ENCODE measurements around the gene DUXB.

Gene DUXB

GRCh38 chr16:75682308-75682707, 19.0 kb downstream of the DUXB start:
- Histone ChIP-seq H3K27ac (ENCODE audit: low read depth, low read length) (no peak overlapping the region), H3K79me2 (ENCODE audit: insufficient read depth, low read length) (no peaks in the 10 kb centered on the region), H3K9ac (ENCODE audit: low read length) (no peak overlapping the region), H3K27me3 (ENCODE audit: low read length) (no peaks in the 10 kb centered on the region), H3K4me3 (ENCODE audit: insufficient read depth, low read length, poor library complexity, severe bottlenecking) (no peak overlapping the region), H3K4me2 (ENCODE audit: low read depth, low read length, poor library complexity, severe bottlenecking) (no peak overlapping the region), H3K36me3 (ENCODE audit: low read length) (peaks cover 4% of the 10 kb centered on the region; the same call in 1 of the 2 replicates), H3K9me2 (replicated peaks; ENCODE audit: insufficient read depth, low read length) (no peaks in the 10 kb centered on the region), H2AFZ (ENCODE audit: low read depth, low read length, severe bottlenecking) (no peak overlapping the region), H4K20me1 (ENCODE audit: low read depth, low read length) (no peaks in the 10 kb centered on the region), H3K9me3 (ENCODE audit: insufficient read depth, low read length) (peaks cover 9% of the 10 kb centered on the region; the same call in 1 of the 2 replicates), H3F3A (ENCODE audit: insufficient read depth) (no peaks in the 10 kb centered on the region)
- TF ChIP-seq EZH2phosphoT487 (conservative IDR thresholded peaks at IDR 0.05; ENCODE audit: low read length) (no peak), CTCF (IDR thresholded peaks at IDR 0.05; ENCODE audit: insufficient read depth, low read length, poor library complexity, severe bottlenecking) (no peak)

- H3K9ac ChIP-seq (ENCODE audit: low read length): no peak overlapping the region
- no peaks in the 10 kb centered on the region for H3F3A ChIP-seq (ENCODE audit: insufficient read depth)
These were observed 21.9 kb downstream of the DUXB start for GRCh38 chr16:75679366-75679765.

GRCh38 chr16:75676909-75677308, 24.4 kb downstream of the DUXB start, which contains the start of gene CPHXL2:
Gene CPHXL2, minus strand, starts transcription at chr16:75677009. Its CDS starts 10 bp downstream, at chr16:75676999.
- H3K4me2 ChIP-seq (ENCODE audit: low read depth, low read length, poor library complexity, severe bottlenecking): no peak within 1 kb of the TSS
- no peaks in the 10 kb centered on the region for H3K9me2 ChIP-seq (replicated peaks; ENCODE audit: insufficient read depth, low read length)
- no peak within 1 kb of the TSS for H3K27ac ChIP-seq (ENCODE audit: low read depth, low read length)
- H3K9ac ChIP-seq (ENCODE audit: low read length): no peak within 1 kb of the TSS
- no peaks in the 10 kb centered on the region for H4K20me1 ChIP-seq (ENCODE audit: low read depth, low read length)
- no peaks in the 10 kb centered on the region for H3K36me3 ChIP-seq (ENCODE audit: low read length)
- no peaks in the 10 kb centered on the region for H3K27me3 ChIP-seq (ENCODE audit: low read length)
- H3K9me3 ChIP-seq (ENCODE audit: insufficient read depth, low read length): no peaks in the 10 kb centered on the region
- H3K4me3 ChIP-seq (ENCODE audit: insufficient read depth, low read length, poor library complexity, severe bottlenecking): no peak within 1 kb of the TSS
- H3F3A ChIP-seq (ENCODE audit: insufficient read depth): no peaks in the 10 kb centered on the region
- H2AFZ ChIP-seq (ENCODE audit: low read depth, low read length, severe bottlenecking): no peak within 1 kb of the TSS
- TF ChIP-seq CTCF (IDR thresholded peaks at IDR 0.05; ENCODE audit: insufficient read depth, low read length, poor library complexity, severe bottlenecking): no peak
- TF ChIP-seq EZH2phosphoT487 (conservative IDR thresholded peaks at IDR 0.05; ENCODE audit: low read length): no peak
- H3K79me2 ChIP-seq (ENCODE audit: insufficient read depth, low read length): no peaks in the 10 kb centered on the region

More at GRCh38 chr16:75679366-75679765, 21.9 kb downstream of the DUXB start:
- Histone ChIP-seq H3K4me3 (ENCODE audit: insufficient read depth, low read length, poor library complexity, severe bottlenecking) (no peak overlapping the region), H3K79me2 (ENCODE audit: insufficient read depth, low read length) (no peaks in the 10 kb centered on the region), H3K4me2 (ENCODE audit: low read depth, low read length, poor library complexity, severe bottlenecking) (no peak overlapping the region), H3K27me3 (ENCODE audit: low read length) (no peaks in the 10 kb centered on the region), H2AFZ (ENCODE audit: low read depth, low read length, severe bottlenecking) (no peak overlapping the region), H3K9me3 (ENCODE audit: insufficient read depth, low read length) (peaks cover 4% of the 10 kb centered on the region; the same call in 1 of the 2 replicates), H4K20me1 (ENCODE audit: low read depth, low read length) (no peaks in the 10 kb centered on the region), H3K9me2 (replicated peaks; ENCODE audit: insufficient read depth, low read length) (no peaks in the 10 kb centered on the region), H3K27ac (ENCODE audit: low read depth, low read length) (no peak overlapping the region), H3K36me3 (ENCODE audit: low read length) (no peaks in the 10 kb centered on the region)
- TF ChIP-seq EZH2phosphoT487 (conservative IDR thresholded peaks at IDR 0.05; ENCODE audit: low read length): no peak
- no peak for TF ChIP-seq CTCF (IDR thresholded peaks at IDR 0.05; ENCODE audit: insufficient read depth, low read length, poor library complexity, severe bottlenecking)
